ENCODE data around the gene MACIR.

DNA sequence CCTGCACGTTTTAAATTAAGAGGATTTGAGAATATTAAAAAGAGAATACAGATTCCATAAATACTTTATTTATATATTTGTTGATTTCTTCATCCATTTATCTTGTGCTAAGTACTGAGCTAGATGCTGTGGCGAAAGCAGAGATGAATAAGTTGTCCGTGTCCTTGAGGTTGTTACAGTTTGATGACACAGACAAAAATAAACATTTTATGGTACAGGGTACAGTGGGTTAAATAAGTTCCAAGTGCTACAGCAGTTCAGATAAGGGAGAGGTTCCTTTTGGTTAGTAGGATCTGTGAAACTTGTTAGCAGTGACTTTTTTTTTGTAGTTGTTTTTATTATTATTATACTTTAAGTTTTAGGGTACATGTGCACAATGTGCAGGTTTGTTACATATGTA lies 50.2 kb downstream of the MACIR start:
- TF ChIP-seq, protein P1, sequence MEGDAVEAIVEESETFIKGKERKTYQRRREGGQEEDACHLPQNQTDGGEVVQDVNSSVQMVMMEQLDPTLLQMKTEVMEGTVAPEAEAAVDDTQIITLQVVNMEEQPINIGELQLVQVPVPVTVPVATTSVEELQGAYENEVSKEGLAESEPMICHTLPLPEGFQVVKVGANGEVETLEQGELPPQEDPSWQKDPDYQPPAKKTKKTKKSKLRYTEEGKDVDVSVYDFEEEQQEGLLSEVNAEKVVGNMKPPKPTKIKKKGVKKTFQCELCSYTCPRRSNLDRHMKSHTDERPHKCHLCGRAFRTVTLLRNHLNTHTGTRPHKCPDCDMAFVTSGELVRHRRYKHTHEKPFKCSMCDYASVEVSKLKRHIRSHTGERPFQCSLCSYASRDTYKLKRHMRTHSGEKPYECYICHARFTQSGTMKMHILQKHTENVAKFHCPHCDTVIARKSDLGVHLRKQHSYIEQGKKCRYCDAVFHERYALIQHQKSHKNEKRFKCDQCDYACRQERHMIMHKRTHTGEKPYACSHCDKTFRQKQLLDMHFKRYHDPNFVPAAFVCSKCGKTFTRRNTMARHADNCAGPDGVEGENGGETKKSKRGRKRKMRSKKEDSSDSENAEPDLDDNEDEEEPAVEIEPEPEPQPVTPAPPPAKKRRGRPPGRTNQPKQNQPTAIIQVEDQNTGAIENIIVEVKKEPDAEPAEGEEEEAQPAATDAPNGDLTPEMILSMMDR (conservative IDR thresholded peaks at IDR 0.05 in 1 of 2, IDR thresholded peaks at IDR 0.05 in 1 of 2; ENCODE audit: low read depth in 1 of 2, low read length in 2 of 2): no peak
- TF ChIP-seq EZH2 (IDR thresholded peaks at IDR 0.05; ENCODE audit: low read length, missing control alignments): no peak

Data from fibroblast of lung (primary cell).